Progenitor cell of endocrine pancreas (in vitro differentiated cells): ENCODE results near the gene LYZL4. TPM values are rescaled to one million over a fixed set of nuclear protein-coding genes. Genes with fewer than 3 reads are reported as not detected.

Source experiments
- DNase-seq: peaks from one replicate; pipeline ENCODE4 v3.0.0; 2021; ENCODE audit warnings: low spot score; ENCODE audit not compliant: unreplicated experiment
- H3K27ac Mint-ChIP-seq: 2 replicates; pipeline ENCODE4 v1.8.0; 2021; ENCODE audit warnings: mild to moderate bottlenecking, moderate library complexity, mixed read lengths
- H3K27me3 Mint-ChIP-seq: 2 replicates; pipeline ENCODE4 v1.8.0; 2021; ENCODE audit warnings: mixed read lengths
- H3K36me3 Mint-ChIP-seq: 2 replicates; pipeline ENCODE4 v1.8.0; 2022; ENCODE audit warnings: mixed read lengths; ENCODE audit not compliant: insufficient read depth
- H3K4me1 Mint-ChIP-seq: 2 replicates; pipeline ENCODE4 v1.8.0; 2021; ENCODE audit warnings: low read depth, mixed read lengths
- H3K4me3 Mint-ChIP-seq: 2 replicates; pipeline ENCODE4 v1.8.0; 2021; ENCODE audit warnings: low read depth, mild to moderate bottlenecking, moderate library complexity, mixed read lengths
- H3K9me3 Mint-ChIP-seq: 2 replicates; pipeline ENCODE4 v1.8.0; 2021; ENCODE audit warnings: low read depth, mixed read lengths
- long read RNA-seq: library from polyadenylated mRNA; unstranded; transcript quantifications from one replicate; pipeline ENCODE4 v2.0.0, GENCODE V29; 2020
- total RNA-seq: library from RNA; stranded (reverse); gene quantifications from 2 replicates; pipeline ENCODE4 v1.2.1, GENCODE V29; 2021
- TF ChIP-seq, protein P1 (sequence below): fragments of 200-600 bp; sonication (generic); IDR thresholded peaks from one replicate; pipeline ENCODE4 v1.5.0; 2021; ENCODE audit warnings: antibody characterized with exemption, mild to moderate bottlenecking; ENCODE audit not compliant: unreplicated experiment

The LYZL4 gene, protein sequence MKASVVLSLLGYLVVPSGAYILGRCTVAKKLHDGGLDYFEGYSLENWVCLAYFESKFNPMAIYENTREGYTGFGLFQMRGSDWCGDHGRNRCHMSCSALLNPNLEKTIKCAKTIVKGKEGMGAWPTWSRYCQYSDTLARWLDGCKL
- not detected in 2 replicates for total RNA-seq
- long read RNA-seq = 0 reads

DNA sequence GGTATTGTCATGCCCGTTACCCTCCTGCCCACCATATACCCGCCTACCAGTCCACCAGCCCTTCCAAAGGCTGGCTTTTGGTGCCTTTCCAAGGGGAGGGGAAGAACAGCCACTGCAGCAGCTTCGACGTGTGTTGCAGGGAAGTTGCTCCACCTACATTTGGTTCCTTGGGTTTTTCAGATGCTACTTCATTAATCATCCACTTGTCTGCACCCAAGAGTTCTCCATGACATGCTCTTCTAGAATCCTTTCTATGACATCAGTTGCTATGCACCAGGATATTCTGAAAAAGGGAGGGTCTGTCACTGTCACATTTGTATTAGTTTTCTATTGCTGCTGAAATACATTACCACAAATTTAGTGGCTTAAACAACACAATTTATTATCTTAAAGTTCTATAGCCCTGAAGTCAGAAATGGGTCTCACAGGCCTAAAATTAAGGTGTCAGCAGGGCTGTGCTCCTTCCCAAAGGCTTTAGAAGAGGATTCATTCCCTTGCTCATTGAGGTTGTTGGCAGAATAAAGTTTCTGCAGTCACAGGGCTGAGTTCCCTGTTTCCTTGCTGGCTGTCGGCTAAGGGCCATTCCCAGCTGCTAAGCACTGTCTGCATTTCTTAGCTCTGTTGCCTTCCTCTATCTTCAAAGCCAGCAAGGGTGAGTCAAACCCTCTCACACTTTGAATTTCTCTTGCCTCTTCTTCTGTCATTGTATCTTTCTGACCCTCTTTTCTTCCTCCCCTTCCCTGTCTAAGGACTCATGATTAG, at the start of gene LYZL4:
Gene LYZL4 (minus strand): TSS at position 241 of the 762 bp plus-strand sequence. CDS start 3,359 bp downstream, outside the sequence.
- TF ChIP-seq, protein P1, sequence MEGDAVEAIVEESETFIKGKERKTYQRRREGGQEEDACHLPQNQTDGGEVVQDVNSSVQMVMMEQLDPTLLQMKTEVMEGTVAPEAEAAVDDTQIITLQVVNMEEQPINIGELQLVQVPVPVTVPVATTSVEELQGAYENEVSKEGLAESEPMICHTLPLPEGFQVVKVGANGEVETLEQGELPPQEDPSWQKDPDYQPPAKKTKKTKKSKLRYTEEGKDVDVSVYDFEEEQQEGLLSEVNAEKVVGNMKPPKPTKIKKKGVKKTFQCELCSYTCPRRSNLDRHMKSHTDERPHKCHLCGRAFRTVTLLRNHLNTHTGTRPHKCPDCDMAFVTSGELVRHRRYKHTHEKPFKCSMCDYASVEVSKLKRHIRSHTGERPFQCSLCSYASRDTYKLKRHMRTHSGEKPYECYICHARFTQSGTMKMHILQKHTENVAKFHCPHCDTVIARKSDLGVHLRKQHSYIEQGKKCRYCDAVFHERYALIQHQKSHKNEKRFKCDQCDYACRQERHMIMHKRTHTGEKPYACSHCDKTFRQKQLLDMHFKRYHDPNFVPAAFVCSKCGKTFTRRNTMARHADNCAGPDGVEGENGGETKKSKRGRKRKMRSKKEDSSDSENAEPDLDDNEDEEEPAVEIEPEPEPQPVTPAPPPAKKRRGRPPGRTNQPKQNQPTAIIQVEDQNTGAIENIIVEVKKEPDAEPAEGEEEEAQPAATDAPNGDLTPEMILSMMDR = no peak
- no peaks in the 10 kb centered on the region for H3K4me1 Mint-ChIP-seq
- no peaks in the 10 kb centered on the region for H3K9me3 Mint-ChIP-seq
- H3K4me3 Mint-ChIP-seq = no peak within 1 kb of the TSS
- H3K36me3 Mint-ChIP-seq = no peaks in the 10 kb centered on the region
- H3K27me3 Mint-ChIP-seq = peaks cover 32% of the 10 kb centered on the region
- no peak for DNase-seq
- H3K27ac Mint-ChIP-seq = no peak within 1 kb of the TSS

DNA sequence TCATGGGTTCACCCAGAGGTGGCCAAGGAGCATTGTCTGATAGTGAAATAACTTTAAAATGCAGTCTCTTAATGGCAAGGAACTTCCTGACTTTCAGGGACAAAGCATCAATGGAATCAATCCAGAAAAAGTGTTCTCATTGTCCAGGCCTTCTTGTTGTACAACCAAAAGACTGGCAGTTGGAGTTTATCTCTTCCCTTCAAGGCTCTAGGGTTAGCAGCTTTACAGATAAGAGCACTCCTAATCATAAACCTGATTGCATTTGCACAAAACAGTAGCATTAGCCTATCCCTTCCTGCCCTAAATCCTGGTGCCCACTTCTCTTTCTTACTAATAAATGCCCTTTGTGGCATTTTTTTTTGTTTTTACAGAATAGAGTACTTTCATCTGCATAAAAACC, 48.7 kb upstream of the LYZL4 start:
- Mint-ChIP-seq H3K27me3 (no peaks in the 10 kb centered on the region), H3K4me1 (no peaks in the 10 kb centered on the region), H3K27ac (no peak overlapping the region), H3K36me3 (no peaks in the 10 kb centered on the region), H3K4me3 (no peak overlapping the region), H3K9me3 (no peaks in the 10 kb centered on the region)
- DNase-seq = no peak
- TF ChIP-seq, protein P1 = no peak

DNA sequence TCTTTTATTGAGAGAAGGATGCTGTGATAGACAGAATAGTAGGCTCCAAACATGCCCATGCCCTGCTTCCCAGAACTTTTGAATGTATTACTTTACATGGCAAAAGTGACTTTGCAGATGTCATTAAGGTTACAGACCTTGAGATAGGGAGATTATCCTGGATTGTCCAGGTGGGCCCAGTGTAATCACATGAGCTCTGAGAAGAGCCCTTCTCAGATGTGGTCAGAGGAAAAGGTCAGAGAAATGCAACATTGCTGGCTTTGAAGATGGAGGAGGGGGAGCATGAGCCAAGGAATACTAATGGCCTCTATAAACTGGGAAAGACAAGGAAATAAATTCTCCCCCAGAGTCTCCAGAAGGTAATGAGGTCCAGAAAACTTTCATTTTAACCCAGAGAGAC, 45.8 kb upstream of the LYZL4 start:
- Mint-ChIP-seq H3K36me3 (no peaks in the 10 kb centered on the region), H3K4me1 (no peaks in the 10 kb centered on the region), H3K4me3 (no peak overlapping the region), H3K27me3 (no peaks in the 10 kb centered on the region), H3K9me3 (no peaks in the 10 kb centered on the region), H3K27ac (no peak overlapping the region)
- no peak for DNase-seq
- TF ChIP-seq, protein P1 = no peak

DNA sequence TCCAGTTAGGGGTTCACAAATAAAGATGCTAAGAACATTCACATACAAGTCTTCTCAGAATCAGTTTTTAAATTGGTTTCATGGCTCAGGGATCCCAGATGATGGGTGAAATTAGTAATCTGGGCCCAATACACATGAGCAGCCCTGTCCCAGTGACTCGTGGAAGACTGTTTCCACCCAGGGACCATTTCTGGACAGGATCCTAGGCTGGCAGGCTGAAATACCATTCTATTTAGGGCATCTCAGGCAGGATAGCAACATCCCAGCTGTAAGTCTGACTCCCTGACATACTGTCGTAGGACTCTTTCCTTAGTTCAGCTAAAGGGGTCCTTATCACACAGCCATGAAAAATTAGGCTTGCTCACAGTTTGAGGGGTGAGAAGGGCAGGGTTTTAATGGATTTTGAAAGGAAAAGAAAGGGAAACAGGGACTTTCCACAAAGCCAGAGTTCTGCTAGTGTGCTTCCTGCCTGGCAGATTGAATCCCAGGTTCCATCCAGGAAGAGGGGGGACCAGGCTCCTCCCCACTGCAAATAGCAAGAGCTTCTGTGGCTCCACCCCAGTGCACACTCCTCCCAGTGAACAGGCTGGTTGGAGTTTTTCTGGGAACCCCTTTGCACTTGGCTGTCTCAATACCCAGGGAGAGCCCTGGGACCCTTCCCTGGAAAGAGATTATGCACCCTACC, 41.3 kb upstream of the LYZL4 start:
- DNase-seq = no peak
- Mint-ChIP-seq H3K27ac (no peak overlapping the region), H3K4me1 (no peaks in the 10 kb centered on the region), H3K4me3 (no peak overlapping the region), H3K36me3 (no peaks in the 10 kb centered on the region), H3K27me3 (peaks cover 5% of the 10 kb centered on the region), H3K9me3 (no peaks in the 10 kb centered on the region)
- TF ChIP-seq, protein P1 = no peak

DNA sequence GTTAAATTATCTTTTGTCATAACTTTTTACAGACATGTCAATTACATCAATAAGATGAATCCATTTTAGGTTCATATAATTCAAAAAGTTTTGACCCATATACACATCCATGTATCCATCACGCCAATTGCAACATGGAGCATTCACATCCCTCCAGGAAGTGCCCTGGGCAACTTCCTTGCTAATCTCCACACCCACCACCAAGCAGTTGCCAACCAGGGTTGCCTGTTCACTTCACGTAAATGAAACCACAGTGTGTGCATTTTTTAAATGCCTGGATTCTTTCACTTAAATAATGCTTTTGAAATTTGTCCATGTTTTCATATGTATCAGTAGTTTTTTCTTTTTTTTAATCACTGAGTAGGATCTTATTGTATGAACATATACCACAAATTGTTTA, 40.7 kb upstream of the LYZL4 start:
- Mint-ChIP-seq H3K27ac (no peak overlapping the region), H3K4me1 (no peaks in the 10 kb centered on the region), H3K4me3 (no peak overlapping the region), H3K27me3 (peaks cover 5% of the 10 kb centered on the region), H3K36me3 (no peaks in the 10 kb centered on the region), H3K9me3 (no peaks in the 10 kb centered on the region)
- TF ChIP-seq, protein P1 = no peak
- no peak for DNase-seq
